Measurements from ENCODE around the gene SAMHD1.

- no peak for TF ChIP-seq EZH2phosphoT487 (IDR thresholded peaks at IDR 0.05; ENCODE audit: low read depth, severe bottlenecking, unreplicated experiment)
- TF ChIP-seq CTCF (IDR thresholded peaks at IDR 0.05; ENCODE audit: poor library complexity), result no peak
Measured at GRCh38 chr20:36866164-36866563, 85.3 kb downstream of the SAMHD1 start.

Measured in hepatocyte (in vitro differentiated cells).